Adrenal gland (tissue), 12 donors: ENCODE data around the gene UBXN2A. TPM values are rescaled to one million over a fixed set of nuclear protein-coding genes. Genes with fewer than 3 reads are reported as not detected.

Experiments
- DNase-seq, 7 donors: peaks; one replicate each; pipeline ENCODE4 v3.0.0-alpha.2; 2019 to 2020
- H3K27ac ChIP-seq, 5 donors: fragments of 200-600 bp; sonication (generic) in 4 of 5; 1 replicate in 3 of 5; 2 replicates in 2 of 5; pipeline versions ENCODE4 v1.5.1 to v1.8.0; 2016 to 2020; ENCODE audit warnings: mild to moderate bottlenecking in 1 of 5
- H3K27me3 ChIP-seq: fragments of 200-600 bp; 2 replicates; pipeline ENCODE4 v1.8.0; 2021
- H3K36me3 ChIP-seq, 2 donors: fragments of 200-600 bp; replicated peaks in 1 of 2; 1 replicate in 1 of 2; 2 replicates in 1 of 2; pipeline versions ENCODE4 v1.5.1 to v1.8.0; 2018 to 2022
- H3K4me1 ChIP-seq, 2 donors: fragments of 200-600 bp; replicated peaks in 1 of 2; 1 replicate in 1 of 2; 2 replicates in 1 of 2; pipeline versions ENCODE4 v1.5.1 to v1.8.0; 2018 to 2021
- H3K4me3 ChIP-seq, 4 donors: fragments of 200-600 bp; sonication (generic) in 3 of 4; one replicate each; pipeline ENCODE4 v1.5.1; 2016 to 2018
- H3K9me3 ChIP-seq, 3 donors: fragments of 200-600 bp; sonication (generic) in 1 of 3; replicated peaks in 1 of 3; 1 replicate in 2 of 3; 2 replicates in 1 of 3; pipeline versions ENCODE4 v1.5.1 to v1.8.0; 2016 to 2021
- POLR2A ChIP-seq, 2 donors: fragments of 450-650 bp; IDR thresholded peaks; one replicate each; pipeline ENCODE4 v1.6.1; 2017; ENCODE audit warnings: antibody characterized with exemption in 2 of 2, mild to moderate bottlenecking in 2 of 2, moderate library complexity in 1 of 2
- WGBS, 4 donors: extraction: QIAGEN DNeasy Blood & Tissue Kit in 2 of 4; methylation state at CpG; one replicate each; pipeline versions ENCODE4 v1.1.5 to v1.1.7; 2013 to 2017; 5-methylcytosine and 5-hydroxymethylcytosine counted together
- intact Hi-C, 2 donors: fragments of 100-400 bp; cut with DNase I; formaldehyde crosslinking; loops; one replicate each; pipeline versions ENCODE4 v1.14.1 to v1.15.0; 2022 to 2023
- polyA plus RNA-seq, 3 donors: library from polyadenylated mRNA; stranded (reverse); fragments of 200-250 nt in 2 of 3; fragments of 350-450 nt in 1 of 3; fragmentation: Illumina TruSeq in 1 of 3; extraction: RNeasy Lipid Tissue Mini Kit (QIAGEN cat#74804) in 1 of 3; gene quantifications; one replicate each; pipeline ENCODE4 v1.2.3, GENCODE V29; 2013 to 2014
- total RNA-seq, 9 donors: library from RNA; depleted of rRNA in 4 of 9; stranded (reverse); fragments of >200 nt in 4 of 9; fragments of 120-200 nt in 1 of 9; fragmentation: NEBNext Ultra II Directional in 1 of 9; extraction: Animal tissue kit (Norgen Biotek cat#: 25700) in 1 of 9; gene quantifications; one replicate each; pipeline versions ENCODE4 v1.1.0 to v1.2.4, GENCODE V29; 2013 to 2023
- TF ChIP-seq, protein P1 (sequence below), 6 experiments: fragments of 450-650 bp in 4 of 6; fragments of 200-600 bp in 2 of 6; sonication (generic) in 1 of 6; IDR thresholded peaks; 1 replicate in 5 of 6; 2 replicates in 1 of 6; pipeline versions ENCODE4 v1.5.1 to v1.8.0; 2016 to 2021; ENCODE audit warnings: antibody characterized with exemption in 6 of 6, mild to moderate bottlenecking in 2 of 6, moderate library complexity in 1 of 6
- donor health status: healthy with polysubstance abuse.
- donor health status: Bipolar disorder and iron deficiency.
- donor health status: DM: yes; HTN: yes; CAD: no.
- donor health status: DM: no; HTN: no; CAD: no.
- donor health status: DM: no; HTN: no; CAD: no.
- donor health status: DM: yes; HTN: yes; CAD: no.

The UBXN2A gene
- total and polyA plus RNA-seq, 12 donors = 5.4 to 17.3 (median 11.0) TPM

DNA sequence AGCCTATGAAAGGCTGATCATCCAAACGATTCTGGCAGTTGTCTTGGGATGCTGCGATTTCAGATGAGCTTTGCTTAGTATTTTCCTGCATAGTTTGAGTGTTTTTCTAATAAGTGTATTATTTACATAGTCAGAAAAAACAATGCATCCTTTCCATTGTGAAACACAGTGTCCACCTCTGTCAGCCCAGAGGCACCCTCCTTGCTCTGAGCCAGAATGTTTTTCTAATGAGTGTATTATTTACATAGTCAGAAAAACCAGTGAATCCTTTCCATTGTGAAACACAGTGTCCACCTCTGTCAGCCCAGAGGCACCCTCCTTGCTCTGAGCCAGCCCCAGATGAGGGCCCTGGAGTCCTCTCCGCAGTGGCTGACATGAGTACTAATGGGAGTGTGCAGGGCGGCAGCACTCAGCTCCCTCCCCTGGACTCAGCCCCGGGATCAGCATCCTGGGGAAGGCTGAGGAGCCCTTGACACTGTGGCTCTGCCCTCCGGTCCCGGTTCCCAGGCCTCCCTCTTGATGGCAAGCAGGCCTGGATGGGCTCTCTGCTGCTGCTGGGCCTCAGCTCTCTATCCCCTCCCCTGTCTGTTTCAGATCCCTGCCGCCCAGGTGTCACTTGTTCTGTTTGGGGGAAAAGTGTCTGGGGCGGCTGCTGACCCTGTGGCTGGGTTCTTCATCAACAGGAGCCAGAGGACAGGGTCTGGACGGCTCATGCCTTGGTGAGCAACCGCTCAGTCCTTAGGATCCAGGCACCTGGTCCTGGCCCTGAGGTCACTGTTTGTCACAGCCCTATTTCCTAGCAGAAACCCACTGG lies 75.5 kb downstream of the UBXN2A start:
- no peak for TF ChIP-seq POLR2A (IDR thresholded peaks at IDR 0.05)
- TF ChIP-seq, protein P1, sequence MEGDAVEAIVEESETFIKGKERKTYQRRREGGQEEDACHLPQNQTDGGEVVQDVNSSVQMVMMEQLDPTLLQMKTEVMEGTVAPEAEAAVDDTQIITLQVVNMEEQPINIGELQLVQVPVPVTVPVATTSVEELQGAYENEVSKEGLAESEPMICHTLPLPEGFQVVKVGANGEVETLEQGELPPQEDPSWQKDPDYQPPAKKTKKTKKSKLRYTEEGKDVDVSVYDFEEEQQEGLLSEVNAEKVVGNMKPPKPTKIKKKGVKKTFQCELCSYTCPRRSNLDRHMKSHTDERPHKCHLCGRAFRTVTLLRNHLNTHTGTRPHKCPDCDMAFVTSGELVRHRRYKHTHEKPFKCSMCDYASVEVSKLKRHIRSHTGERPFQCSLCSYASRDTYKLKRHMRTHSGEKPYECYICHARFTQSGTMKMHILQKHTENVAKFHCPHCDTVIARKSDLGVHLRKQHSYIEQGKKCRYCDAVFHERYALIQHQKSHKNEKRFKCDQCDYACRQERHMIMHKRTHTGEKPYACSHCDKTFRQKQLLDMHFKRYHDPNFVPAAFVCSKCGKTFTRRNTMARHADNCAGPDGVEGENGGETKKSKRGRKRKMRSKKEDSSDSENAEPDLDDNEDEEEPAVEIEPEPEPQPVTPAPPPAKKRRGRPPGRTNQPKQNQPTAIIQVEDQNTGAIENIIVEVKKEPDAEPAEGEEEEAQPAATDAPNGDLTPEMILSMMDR (IDR thresholded peaks at IDR 0.05) = no peak
- intact Hi-C loops = no loop called here
- WGBS, 4 donors = 79 to 86% (median 83%) methylated on average over 4 to 11 of the region's 11 CpGs

DNA sequence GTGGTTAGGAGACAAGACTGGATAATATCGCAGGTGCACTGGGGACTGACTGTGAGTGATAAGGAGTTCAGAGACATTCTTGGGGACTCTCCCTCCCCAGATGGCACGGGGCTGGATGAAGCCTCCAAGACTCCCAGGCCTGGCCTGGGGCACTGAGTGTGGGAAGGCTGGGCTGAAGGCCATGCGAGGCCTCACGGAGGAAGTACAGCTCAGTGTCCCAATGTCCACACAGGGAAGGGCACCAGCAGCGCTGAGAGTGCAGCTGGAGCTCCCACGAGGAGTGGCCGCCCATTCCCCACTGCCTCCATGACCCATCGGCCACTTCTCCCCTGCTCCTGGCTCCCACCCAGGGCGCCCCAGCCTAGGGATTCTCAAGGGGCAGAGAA lies 76.1 kb downstream of the UBXN2A start:
- no peak for DNase-seq
- intact Hi-C loops = no loop called here
- H3K27me3 ChIP-seq = no peaks in the 10 kb centered on the region
- 74 to 93% (median 88%) methylated on average over 4 to 9 of the region's 9 CpGs for WGBS, 4 donors
- H3K4me1 ChIP-seq = no peaks in the 10 kb centered on the region
- H3K27ac ChIP-seq = no peak overlapping the region
- no peaks in the 10 kb centered on the region for H3K36me3 ChIP-seq
- TF ChIP-seq POLR2A (IDR thresholded peaks at IDR 0.05) = no peak
- TF ChIP-seq, protein P1 (IDR thresholded peaks at IDR 0.05) = no peak
- H3K4me3 ChIP-seq = no peak overlapping the region
- no peaks in the 10 kb centered on the region for H3K9me3 ChIP-seq

More for the DNA sequence above, 75.5 kb downstream of the UBXN2A start:
- no peaks in the 10 kb centered on the region for H3K9me3 ChIP-seq
- H3K4me1 ChIP-seq = no peaks in the 10 kb centered on the region
- H3K27me3 ChIP-seq = peaks cover 4% of the 10 kb centered on the region
- no peak overlapping the region for H3K27ac ChIP-seq
- H3K4me3 ChIP-seq = no peak overlapping the region
- DNase-seq = no peak
- no peaks in the 10 kb centered on the region for H3K36me3 ChIP-seq

DNA sequence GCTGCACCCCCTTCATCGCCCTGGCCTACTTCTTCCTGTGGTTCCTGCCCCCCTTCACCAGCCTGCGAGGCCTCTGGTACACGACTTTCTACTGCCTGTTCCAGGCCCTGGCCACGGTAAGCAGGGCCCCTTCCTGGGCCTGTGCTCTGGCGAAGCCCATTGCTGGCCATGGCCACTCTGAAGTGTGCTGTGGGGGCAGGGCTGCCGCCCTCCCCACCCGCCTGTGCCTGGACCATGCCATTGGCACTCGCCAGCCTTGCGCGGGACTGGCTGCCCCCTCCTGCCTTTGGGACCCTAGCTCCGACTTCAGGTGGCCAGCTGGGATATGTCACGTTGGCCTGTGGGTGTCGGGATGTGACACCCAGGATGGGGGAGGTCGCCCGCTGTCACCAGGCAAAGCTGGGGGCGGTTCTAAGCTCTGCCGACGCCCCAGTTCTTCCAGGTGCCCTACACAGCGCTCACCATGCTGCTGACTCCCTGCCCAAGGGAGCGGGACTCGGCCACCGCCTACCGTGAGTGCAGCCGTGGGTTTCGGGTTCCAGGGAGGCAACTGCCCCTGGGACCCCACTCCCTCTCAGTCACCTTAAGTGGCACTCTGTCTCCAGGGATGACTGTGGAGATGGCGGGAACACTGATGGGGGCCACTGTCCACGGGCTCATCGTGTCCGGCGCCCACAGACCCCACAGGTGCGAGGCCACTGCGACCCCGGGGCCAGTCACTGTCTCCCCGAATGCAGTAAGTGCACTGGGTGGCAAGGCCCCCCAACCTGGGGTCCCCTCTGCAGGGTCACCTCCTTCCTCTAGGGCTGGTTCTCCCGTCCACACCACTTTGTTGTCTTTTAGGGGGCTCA lies 76.8 kb downstream of the UBXN2A start:
- intact Hi-C loops = no loop called here
- Histone ChIP-seq H3K4me1 (no peaks in the 10 kb centered on the region), H3K36me3 (no peaks in the 10 kb centered on the region), H3K4me3 (no peak overlapping the region), H3K27ac (no peak overlapping the region), H3K27me3 (no peaks in the 10 kb centered on the region), H3K9me3 (no peaks in the 10 kb centered on the region)
- no peak for TF ChIP-seq POLR2A (IDR thresholded peaks at IDR 0.05)
- TF ChIP-seq, protein P1 (IDR thresholded peaks at IDR 0.05) = no peak
- 91 to 96% (median 93%) methylated on average over 15 to 35 of the region's 35 CpGs for WGBS, 4 donors
- DNase-seq = no peak

DNA sequence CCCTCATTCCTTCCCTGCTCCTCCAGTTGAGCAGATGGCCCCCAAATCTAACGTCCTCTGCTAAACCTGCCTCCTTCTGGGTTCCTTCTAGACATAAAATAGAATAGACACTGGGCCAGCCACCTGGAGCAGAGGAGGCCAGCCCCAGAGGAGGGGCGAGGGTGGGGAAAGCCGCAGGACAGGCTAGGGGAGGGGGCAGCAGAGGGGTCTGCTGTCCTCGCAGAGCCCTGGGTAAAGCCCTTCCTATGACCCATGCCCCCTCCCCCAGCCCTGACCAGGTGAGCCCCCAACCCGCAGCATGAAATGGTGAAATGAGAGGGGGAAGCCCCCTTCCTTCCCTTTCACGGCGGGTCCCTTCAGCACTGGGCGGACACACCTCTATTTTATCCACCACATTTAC lies 77.4 kb downstream of the UBXN2A start:
- no peaks in the 10 kb centered on the region for H3K27me3 ChIP-seq
- WGBS, 4 donors = 83 to 90% (median 87%) methylated on average over 5 to 8 of the region's 8 CpGs
- no peaks in the 10 kb centered on the region for H3K36me3 ChIP-seq
- no peaks in the 10 kb centered on the region for H3K4me1 ChIP-seq
- DNase-seq = no peak
- H3K27ac ChIP-seq = no peak overlapping the region
- no peak overlapping the region for H3K4me3 ChIP-seq
- no peaks in the 10 kb centered on the region for H3K9me3 ChIP-seq
- TF ChIP-seq, protein P1 (IDR thresholded peaks at IDR 0.05) = no peak
- no peak for TF ChIP-seq POLR2A (IDR thresholded peaks at IDR 0.05)
- intact Hi-C loops = no loop called here
